Occipital lobe (tissue), 2 donors: ENCODE measurements around the gene HELQ. TPM values are rescaled to one million over a fixed set of nuclear protein-coding genes. Genes with fewer than 3 reads are reported as not detected.
"Not testable (repeated sequence)": the region's sequence is repeated elsewhere in the genome, so short reads cannot be mapped to it uniquely, and the experiment has no call there.

Experiments
- DNase-seq: peaks from one replicate; lab custom pipeline; 2025; lab: John Stamatoyannopoulos, UW
- total RNA-seq: library from RNA; depleted of rRNA; stranded (reverse); fragments of >200 nt; gene quantifications from one replicate; pipeline ENCODE4 v1.2.3, GENCODE V29; 2014

The HELQ gene
- total RNA-seq, 1 donor from 2014 or later: 19.8 TPM

GRCh38 chr4:83440148-83440814 is 15.3 kb downstream of the HELQ start:
- DNase-seq: no peak

GRCh38 chr4:83438719-83439118 is 16.9 kb downstream of the HELQ start:
- DNase-seq: no peak

- DNase-seq: no peak
Observed at GRCh38 chr4:83436680-83437079, 18.9 kb downstream of the HELQ start.

- DNase-seq: no peak
Observed at GRCh38 chr4:83431200-83431599, 24.4 kb downstream of the HELQ start.

GRCh38 chr4:83418211-83418610 is 37.4 kb downstream of the HELQ start:
- no peak for DNase-seq

GRCh38 chr4:83417566-83417965 is 38.1 kb downstream of the HELQ start:
- no peak for DNase-seq

GRCh38 chr4:83413676-83414075 is 41.9 kb downstream of the HELQ start:
- DNase-seq: no peak

GRCh38 chr4:83408908-83409307 is 46.7 kb downstream of the HELQ start:
- no peak for DNase-seq

- DNase-seq: no peak
Observed at GRCh38 chr4:83405844-83406816, 49.5 kb downstream of the HELQ start.

- not testable (repeated sequence) for DNase-seq
Observed at GRCh38 chr4:83398158-83398557, 57.5 kb downstream of the HELQ start.

GRCh38 chr4:83393908-83394307 is 61.7 kb downstream of the HELQ start:
- DNase-seq: no peak

- DNase-seq: no peak
Observed at GRCh38 chr4:83392562-83392961, 63.1 kb downstream of the HELQ start.

- no peak for DNase-seq
Observed at GRCh38 chr4:83390944-83391343, 64.7 kb downstream of the HELQ start.

GRCh38 chr4:83389756-83390505 is 65.7 kb downstream of the HELQ start:
- DNase-seq: no peak

- no peak for DNase-seq
Observed at GRCh38 chr4:83389037-83389720, 66.4 kb downstream of the HELQ start.

- no peak for DNase-seq
Observed at GRCh38 chr4:83388313-83388676, 67.3 kb downstream of the HELQ start.

GRCh38 chr4:83387476-83388312 is 67.9 kb downstream of the HELQ start:
- no peak for DNase-seq

GRCh38 chr4:83387012-83387411 is 68.6 kb downstream of the HELQ start:
- DNase-seq: no peak

- DNase-seq: no peak
Observed at GRCh38 chr4:83382850-83383249, 72.8 kb downstream of the HELQ start.

GRCh38 chr4:83381173-83381572 is 74.5 kb downstream of the HELQ start:
- no peak for DNase-seq

GRCh38 chr4:83378419-83378818 is 77.2 kb downstream of the HELQ start:
- DNase-seq: no peak
